A549 (cell line): ENCODE measurements around the gene NPTXR.

Experiments
- CHD2 ChIP-seq: fragments of 150-350 bp; IDR thresholded peaks from 2 replicates; pipeline ENCODE4 v1.6.1; 2014; ENCODE audit warnings: low read length; ENCODE audit not compliant: partially characterized antibody
- NFE2L2 ChIP-seq: fragments of 150-350 bp; conservative IDR thresholded peaks from 2 replicates; pipeline ENCODE4 v1.6.1; 2014; ENCODE audit warnings: low read length
- TF ChIP-seq, protein P1 (sequence below): fragments of >200 bp; sonication (Bioruptor Twin); formaldehyde crosslinking; IDR thresholded peaks from 3 replicates; pipeline ENCODE4 v1.5.1; 2016

DNA sequence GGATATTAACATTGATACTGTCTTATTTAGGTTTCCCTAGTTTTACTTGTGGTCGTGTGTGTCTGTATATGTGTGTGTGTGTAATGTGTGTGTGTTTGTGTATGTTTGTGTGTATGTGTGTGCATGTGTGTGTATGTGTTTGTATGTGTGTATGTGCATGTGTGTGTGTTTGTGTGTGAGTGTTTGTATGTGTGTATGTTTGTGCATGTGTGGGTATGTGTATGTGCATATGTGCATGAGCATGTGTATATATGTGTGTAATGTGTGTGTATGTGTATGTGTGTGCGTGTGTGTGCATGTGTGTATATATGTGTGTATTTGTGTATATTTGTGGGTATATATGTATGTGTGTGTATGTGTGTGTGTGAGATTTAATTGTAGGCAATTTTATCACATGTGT lies 32.6 kb downstream of the NPTXR start:
- TF ChIP-seq, protein P1, sequence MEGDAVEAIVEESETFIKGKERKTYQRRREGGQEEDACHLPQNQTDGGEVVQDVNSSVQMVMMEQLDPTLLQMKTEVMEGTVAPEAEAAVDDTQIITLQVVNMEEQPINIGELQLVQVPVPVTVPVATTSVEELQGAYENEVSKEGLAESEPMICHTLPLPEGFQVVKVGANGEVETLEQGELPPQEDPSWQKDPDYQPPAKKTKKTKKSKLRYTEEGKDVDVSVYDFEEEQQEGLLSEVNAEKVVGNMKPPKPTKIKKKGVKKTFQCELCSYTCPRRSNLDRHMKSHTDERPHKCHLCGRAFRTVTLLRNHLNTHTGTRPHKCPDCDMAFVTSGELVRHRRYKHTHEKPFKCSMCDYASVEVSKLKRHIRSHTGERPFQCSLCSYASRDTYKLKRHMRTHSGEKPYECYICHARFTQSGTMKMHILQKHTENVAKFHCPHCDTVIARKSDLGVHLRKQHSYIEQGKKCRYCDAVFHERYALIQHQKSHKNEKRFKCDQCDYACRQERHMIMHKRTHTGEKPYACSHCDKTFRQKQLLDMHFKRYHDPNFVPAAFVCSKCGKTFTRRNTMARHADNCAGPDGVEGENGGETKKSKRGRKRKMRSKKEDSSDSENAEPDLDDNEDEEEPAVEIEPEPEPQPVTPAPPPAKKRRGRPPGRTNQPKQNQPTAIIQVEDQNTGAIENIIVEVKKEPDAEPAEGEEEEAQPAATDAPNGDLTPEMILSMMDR, result no peak
- TF ChIP-seq NFE2L2, result no peak
- no peak for TF ChIP-seq CHD2
